ENCODE measurements around the gene NPPA.
"Not testable (repeated sequence)": the region's sequence is repeated elsewhere in the genome, so short reads cannot be mapped to it uniquely, and the experiment has no call there.

The NPPA gene
- 0 reads per million in 3 donors for total RNA-seq

- no peak within 1 kb of the TSS for H3K27ac ChIP-seq (ENCODE audit: insufficient read depth, low read length, poor library complexity, severe bottlenecking)
- H3K36me3 ChIP-seq (ENCODE audit: control insufficient read depth, insufficient read depth, low read length): no peaks in the 10 kb centered on the region
- H3K27me3 ChIP-seq (replicated peaks; ENCODE audit: control insufficient read depth, insufficient read depth, low read length, poor library complexity, severe bottlenecking): peaks cover 5% of the 10 kb centered on the region
- no peaks in the 10 kb centered on the region for H3K4me1 ChIP-seq (ENCODE audit: control insufficient read depth, insufficient read depth, low read length, poor library complexity, severe bottlenecking)
- no peak within 1 kb of the TSS for H3K4me3 ChIP-seq (ENCODE audit: insufficient read depth, low read depth, low read length, poor library complexity, severe bottlenecking)
- no peak for DNase-seq
- H3K9me3 ChIP-seq (ENCODE audit: control insufficient read depth, low read length): no peaks in the 10 kb centered on the region
Measured at GRCh38 chr1:11847667-11848372, at the start of gene NPPA. Gene NPPA (minus strand): TSS chr1:11847783. CDS start chr1:11847684, 99 bp downstream.

DNA sequence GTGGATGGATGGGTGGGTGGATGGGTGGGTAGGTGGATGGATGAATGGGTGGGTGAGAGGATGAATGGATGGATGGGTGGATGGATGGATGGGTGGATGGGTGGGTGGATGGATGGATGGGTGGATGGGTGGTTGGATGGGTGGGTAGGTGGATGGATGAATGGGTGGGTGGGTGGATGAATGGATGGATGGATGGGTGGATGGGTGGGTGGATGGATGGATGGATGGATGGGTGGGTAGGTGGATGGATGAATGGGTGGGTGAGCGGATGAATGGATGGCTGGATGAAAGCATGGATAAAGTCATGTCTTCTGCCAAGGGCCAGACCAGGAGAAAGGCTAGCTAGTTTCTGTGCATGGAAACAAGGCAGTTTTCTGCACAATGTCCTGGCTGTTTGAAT lies 46.9 kb upstream of the NPPA start:
- not testable (repeated sequence) for DNase-seq; H3K9me3 ChIP-seq (ENCODE audit: control insufficient read depth, low read length); H3K4me3 ChIP-seq (ENCODE audit: insufficient read depth, low read depth, low read length, poor library complexity, severe bottlenecking); H3K36me3 ChIP-seq (ENCODE audit: control insufficient read depth, insufficient read depth, low read length); H3K27ac ChIP-seq (ENCODE audit: insufficient read depth, low read length, poor library complexity, severe bottlenecking); H3K4me1 ChIP-seq (ENCODE audit: control insufficient read depth, insufficient read depth, low read length, poor library complexity, severe bottlenecking)
- H3K27me3 ChIP-seq (replicated peaks; ENCODE audit: control insufficient read depth, insufficient read depth, low read length, poor library complexity, severe bottlenecking): peaks cover 22% of the 10 kb centered on the region

DNA sequence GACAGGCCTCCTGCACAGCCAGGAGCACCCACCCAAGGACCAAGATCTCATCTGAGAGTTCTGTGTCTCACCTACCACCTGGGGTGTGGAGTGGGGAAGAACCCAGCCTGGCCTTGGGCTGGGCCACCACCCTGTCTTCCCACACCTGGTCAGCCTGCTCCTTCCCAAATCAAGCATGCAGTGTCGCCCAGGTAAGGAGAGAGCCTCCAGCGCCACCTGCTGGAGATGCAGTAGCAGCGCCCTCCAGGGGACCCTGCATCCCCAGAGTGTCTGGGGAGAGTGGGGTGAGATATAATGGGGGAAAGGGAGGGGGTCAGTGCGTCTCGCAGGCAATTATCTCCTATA lies 46.3 kb upstream of the NPPA start:
- Histone ChIP-seq H3K9me3 (ENCODE audit: control insufficient read depth, low read length) (no peaks in the 10 kb centered on the region), H3K27me3 (replicated peaks; ENCODE audit: control insufficient read depth, insufficient read depth, low read length, poor library complexity, severe bottlenecking) (peaks cover 16% of the 10 kb centered on the region), H3K36me3 (ENCODE audit: control insufficient read depth, insufficient read depth, low read length) (no peaks in the 10 kb centered on the region), H3K4me3 (ENCODE audit: insufficient read depth, low read depth, low read length, poor library complexity, severe bottlenecking) (no peak overlapping the region), H3K4me1 (ENCODE audit: control insufficient read depth, insufficient read depth, low read length, poor library complexity, severe bottlenecking) (no peaks in the 10 kb centered on the region), H3K27ac (ENCODE audit: insufficient read depth, low read length, poor library complexity, severe bottlenecking) (no peak overlapping the region)
- DNase-seq: peak; percentile 37 to 61 (median 43)

DNA sequence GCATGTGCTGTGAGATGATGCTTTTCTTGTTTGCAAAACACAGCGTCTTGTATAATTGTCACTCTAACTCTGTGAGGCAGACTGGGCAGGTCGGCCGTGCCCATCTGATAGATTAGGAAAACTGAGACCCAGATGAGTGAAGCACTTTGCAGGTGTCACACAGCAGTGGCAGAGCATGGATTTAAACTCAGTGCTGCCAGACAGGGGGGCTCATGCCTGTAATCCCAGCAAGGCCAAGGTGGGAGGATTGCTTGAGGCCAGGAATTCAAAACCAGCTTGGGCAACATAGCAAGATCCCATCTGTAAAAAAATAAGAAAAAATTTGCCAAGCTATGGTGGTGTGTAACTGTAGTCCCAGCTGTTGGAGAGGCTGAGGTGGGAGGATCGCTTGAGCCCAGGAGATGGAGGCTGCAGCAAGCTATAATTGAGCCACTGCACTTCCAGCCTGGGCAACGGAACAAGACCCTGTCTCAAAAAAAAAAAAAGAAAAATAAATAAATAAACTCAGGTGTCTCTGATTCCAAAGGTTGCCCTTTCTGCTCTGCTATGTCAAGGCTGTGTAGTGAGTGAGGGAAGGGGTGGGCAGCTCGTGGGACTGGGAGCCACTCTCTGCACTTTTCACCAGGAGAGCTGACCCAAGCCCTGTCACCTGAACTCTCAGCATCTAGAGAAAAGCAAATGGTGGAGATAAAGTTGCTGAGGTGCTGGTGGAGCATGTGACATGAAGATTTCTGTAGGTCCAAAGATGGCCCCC lies 44.0 kb upstream of the NPPA start:
- Histone ChIP-seq H3K27me3 (replicated peaks; ENCODE audit: control insufficient read depth, insufficient read depth, low read length, poor library complexity, severe bottlenecking) (peaks cover 3% of the 10 kb centered on the region), H3K9me3 (ENCODE audit: control insufficient read depth, low read length) (no peaks in the 10 kb centered on the region)

GRCh38 chr1:11888877-11889208 lies 41.3 kb upstream of the NPPA start:
- Histone ChIP-seq H3K27me3 (replicated peaks; ENCODE audit: control insufficient read depth, insufficient read depth, low read length, poor library complexity, severe bottlenecking) (no peaks in the 10 kb centered on the region), H3K36me3 (ENCODE audit: control insufficient read depth, insufficient read depth, low read length) (no peaks in the 10 kb centered on the region), H3K4me1 (ENCODE audit: control insufficient read depth, insufficient read depth, low read length, poor library complexity, severe bottlenecking) (no peaks in the 10 kb centered on the region), H3K9me3 (ENCODE audit: control insufficient read depth, low read length) (no peaks in the 10 kb centered on the region), H3K4me3 (ENCODE audit: insufficient read depth, low read depth, low read length, poor library complexity, severe bottlenecking) (no peak overlapping the region), H3K27ac (ENCODE audit: insufficient read depth, low read length, poor library complexity, severe bottlenecking) (no peak overlapping the region)
- no peak for DNase-seq

More for the DNA sequence above, 44.0 kb upstream of the NPPA start:
- H3K4me3 ChIP-seq (ENCODE audit: insufficient read depth, low read depth, low read length, poor library complexity, severe bottlenecking): no peak overlapping the region
- no peak for DNase-seq
- no peaks in the 10 kb centered on the region for H3K4me1 ChIP-seq (ENCODE audit: control insufficient read depth, insufficient read depth, low read length, poor library complexity, severe bottlenecking)
- H3K36me3 ChIP-seq (ENCODE audit: control insufficient read depth, insufficient read depth, low read length): no peaks in the 10 kb centered on the region
- no peak overlapping the region for H3K27ac ChIP-seq (ENCODE audit: insufficient read depth, low read length, poor library complexity, severe bottlenecking)

DNA sequence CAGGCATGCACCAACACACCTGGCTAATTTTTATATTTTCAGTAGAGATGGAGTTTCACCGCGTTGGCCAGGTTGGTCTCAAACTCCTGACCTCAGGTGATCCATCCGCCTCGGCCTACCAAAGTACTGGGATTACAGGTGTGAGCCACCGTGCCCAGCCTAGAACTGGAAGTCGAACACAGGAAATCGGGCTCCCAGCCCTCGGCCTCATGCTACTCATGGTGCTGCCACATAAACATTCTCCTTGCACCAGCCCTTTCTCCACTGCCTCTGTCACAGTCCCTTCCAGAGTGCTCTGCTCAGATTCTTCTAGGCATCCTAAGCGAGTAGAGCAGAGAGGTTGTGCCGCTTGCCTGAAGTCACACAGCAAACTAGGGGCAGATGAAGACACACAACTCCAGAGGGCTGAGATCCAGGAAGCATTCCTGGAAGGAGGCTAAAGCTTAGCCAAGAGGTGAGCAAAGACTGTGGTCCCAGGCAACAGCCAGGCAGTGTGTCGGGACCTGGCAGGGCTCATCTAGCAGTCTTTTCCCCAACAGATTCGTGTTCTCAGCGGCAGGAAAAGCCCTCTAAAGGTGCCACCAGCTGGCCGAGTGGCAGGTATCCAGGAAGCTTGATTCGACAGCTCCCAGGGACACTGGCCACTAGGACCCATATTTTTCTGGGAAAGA lies 40.8 kb upstream of the NPPA start:
- Histone ChIP-seq H3K27me3 (replicated peaks; ENCODE audit: control insufficient read depth, insufficient read depth, low read length, poor library complexity, severe bottlenecking) (no peaks in the 10 kb centered on the region), H3K4me1 (ENCODE audit: control insufficient read depth, insufficient read depth, low read length, poor library complexity, severe bottlenecking) (no peaks in the 10 kb centered on the region), H3K9me3 (ENCODE audit: control insufficient read depth, low read length) (no peaks in the 10 kb centered on the region), H3K36me3 (ENCODE audit: control insufficient read depth, insufficient read depth, low read length) (no peaks in the 10 kb centered on the region), H3K27ac (ENCODE audit: insufficient read depth, low read length, poor library complexity, severe bottlenecking) (no peak overlapping the region), H3K4me3 (ENCODE audit: insufficient read depth, low read depth, low read length, poor library complexity, severe bottlenecking) (no peak overlapping the region)
- no peak for DNase-seq

- no peak overlapping the region for H3K27ac ChIP-seq (ENCODE audit: insufficient read depth, low read length, poor library complexity, severe bottlenecking)
- H3K36me3 ChIP-seq (ENCODE audit: control insufficient read depth, insufficient read depth, low read length): no peaks in the 10 kb centered on the region
- H3K4me3 ChIP-seq (ENCODE audit: insufficient read depth, low read depth, low read length, poor library complexity, severe bottlenecking): no peak overlapping the region
- no peaks in the 10 kb centered on the region for H3K27me3 ChIP-seq (replicated peaks; ENCODE audit: control insufficient read depth, insufficient read depth, low read length, poor library complexity, severe bottlenecking)
- H3K4me1 ChIP-seq (ENCODE audit: control insufficient read depth, insufficient read depth, low read length, poor library complexity, severe bottlenecking): no peaks in the 10 kb centered on the region
- no peak for DNase-seq
- no peaks in the 10 kb centered on the region for H3K9me3 ChIP-seq (ENCODE audit: control insufficient read depth, low read length)
Measured at GRCh38 chr1:11887666-11888007, 40.1 kb upstream of the NPPA start.

- Histone ChIP-seq H3K27ac (ENCODE audit: insufficient read depth, low read length, poor library complexity, severe bottlenecking) (no peak overlapping the region), H3K27me3 (replicated peaks; ENCODE audit: control insufficient read depth, insufficient read depth, low read length, poor library complexity, severe bottlenecking) (no peaks in the 10 kb centered on the region), H3K4me1 (ENCODE audit: control insufficient read depth, insufficient read depth, low read length, poor library complexity, severe bottlenecking) (no peaks in the 10 kb centered on the region)
Measured at GRCh38 chr1:11886986-11887665, 39.5 kb upstream of the NPPA start.

DNA sequence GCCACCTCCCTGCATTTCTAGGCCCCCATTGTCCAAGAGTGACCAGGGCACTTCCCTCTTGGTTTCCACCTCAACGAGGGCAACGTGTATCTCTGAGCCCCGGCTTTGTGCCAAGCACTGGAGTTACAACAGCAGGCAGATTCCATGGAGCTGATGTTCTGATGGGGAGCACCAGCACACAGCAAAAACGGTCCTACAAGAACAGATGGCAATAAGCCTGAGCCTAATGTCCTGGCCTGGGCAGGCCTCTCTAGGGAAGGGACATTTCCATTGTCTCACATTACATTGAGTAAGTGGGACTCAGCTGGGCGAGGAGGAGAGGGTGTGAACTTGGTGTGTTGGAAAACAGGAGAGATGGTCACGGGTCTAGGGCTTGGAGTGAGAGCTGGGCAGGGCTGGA lies 38.3 kb upstream of the NPPA start:
- no peaks in the 10 kb centered on the region for H3K36me3 ChIP-seq (ENCODE audit: control insufficient read depth, insufficient read depth, low read length)
- H3K27ac ChIP-seq (ENCODE audit: insufficient read depth, low read length, poor library complexity, severe bottlenecking): no peak overlapping the region
- no peaks in the 10 kb centered on the region for H3K27me3 ChIP-seq (replicated peaks; ENCODE audit: control insufficient read depth, insufficient read depth, low read length, poor library complexity, severe bottlenecking)
- DNase-seq: no peak
- H3K4me3 ChIP-seq (ENCODE audit: insufficient read depth, low read depth, low read length, poor library complexity, severe bottlenecking): no peak overlapping the region
- H3K9me3 ChIP-seq (ENCODE audit: control insufficient read depth, low read length): no peaks in the 10 kb centered on the region
- H3K4me1 ChIP-seq (ENCODE audit: control insufficient read depth, insufficient read depth, low read length, poor library complexity, severe bottlenecking): no peaks in the 10 kb centered on the region

More at GRCh38 chr1:11886986-11887665, 39.5 kb upstream of the NPPA start:
- DNase-seq: no peak
- Histone ChIP-seq H3K4me3 (ENCODE audit: insufficient read depth, low read depth, low read length, poor library complexity, severe bottlenecking) (no peak overlapping the region), H3K36me3 (ENCODE audit: control insufficient read depth, insufficient read depth, low read length) (no peaks in the 10 kb centered on the region), H3K9me3 (ENCODE audit: control insufficient read depth, low read length) (no peaks in the 10 kb centered on the region)

Measured in effector memory CD4-positive, alpha-beta T cell (primary cell).